ENCODE results near the gene PTX3.

PTX3 gene

GRCh38 chr3:157436583-157437291 is at the start of gene PTX3:
TSS of gene PTX3 (plus strand) at chr3:157436850. CDS start at chr3:157436934, 84 bp downstream.
- H2AFZ ChIP-seq (ENCODE audit: low read length) = no peak within 1 kb of the TSS
- H3K4me1 ChIP-seq (ENCODE audit: insufficient read depth, low read length, severe bottlenecking) = no peaks in the 10 kb centered on the region
- no peak within 1 kb of the TSS for H3K9ac ChIP-seq (ENCODE audit: low read length)
- no peaks in the 10 kb centered on the region for H3K36me3 ChIP-seq (ENCODE audit: insufficient read depth, low read length)
- no peak within 1 kb of the TSS for H3K4me3 ChIP-seq (ENCODE audit: low read depth, low read length, poor library complexity, severe bottlenecking)
- no peak for TF ChIP-seq EZH2 (IDR thresholded peaks at IDR 0.05; ENCODE audit: borderline replicate concordance, low read length)
- no peak for TF ChIP-seq CTCF (IDR thresholded peaks at IDR 0.05; ENCODE audit: low read length)
- no peaks in the 10 kb centered on the region for H3F3A ChIP-seq (ENCODE audit: insufficient read depth, low read length)
- H3K4me2 ChIP-seq (ENCODE audit: low read length) = no peak within 1 kb of the TSS
- H3K27ac ChIP-seq (ENCODE audit: low read depth, low read length, poor library complexity, severe bottlenecking) = no peak within 1 kb of the TSS
- H3K27me3 ChIP-seq (ENCODE audit: insufficient read depth, low read length) = no peaks in the 10 kb centered on the region
- H3K79me2 ChIP-seq (ENCODE audit: insufficient read depth, low read length) = no peaks in the 10 kb centered on the region
- no peaks in the 10 kb centered on the region for H3K9me3 ChIP-seq (ENCODE audit: low read length)
- no peaks in the 10 kb centered on the region for H3K9me2 ChIP-seq (ENCODE audit: low read depth, low read length)
- H4K20me1 ChIP-seq (ENCODE audit: insufficient read depth, low read length) = no peaks in the 10 kb centered on the region

- no peaks in the 10 kb centered on the region for H3K9me2 ChIP-seq (ENCODE audit: low read depth, low read length)
- no peaks in the 10 kb centered on the region for H4K20me1 ChIP-seq (ENCODE audit: insufficient read depth, low read length)
- H3K4me1 ChIP-seq (ENCODE audit: insufficient read depth, low read length, severe bottlenecking) = no peaks in the 10 kb centered on the region
- H3K4me3 ChIP-seq (ENCODE audit: low read depth, low read length, poor library complexity, severe bottlenecking) = no peak overlapping the region
- H3K9ac ChIP-seq (ENCODE audit: low read length) = no peak overlapping the region
- no peak overlapping the region for H3K4me2 ChIP-seq (ENCODE audit: low read length)
- H3K27ac ChIP-seq (ENCODE audit: low read depth, low read length, poor library complexity, severe bottlenecking) = no peak overlapping the region
- H3K36me3 ChIP-seq (ENCODE audit: insufficient read depth, low read length) = no peaks in the 10 kb centered on the region
- no peaks in the 10 kb centered on the region for H3K27me3 ChIP-seq (ENCODE audit: insufficient read depth, low read length)
- no peaks in the 10 kb centered on the region for H3K9me3 ChIP-seq (ENCODE audit: low read length)
- TF ChIP-seq CTCF (IDR thresholded peaks at IDR 0.05; ENCODE audit: low read length) = no peak
- no peak for TF ChIP-seq EZH2 (IDR thresholded peaks at IDR 0.05; ENCODE audit: borderline replicate concordance, low read length)
- no peak overlapping the region for H2AFZ ChIP-seq (ENCODE audit: low read length)
- no peaks in the 10 kb centered on the region for H3K79me2 ChIP-seq (ENCODE audit: insufficient read depth, low read length)
- H3F3A ChIP-seq (ENCODE audit: insufficient read depth, low read length) = no peaks in the 10 kb centered on the region
Measured at GRCh38 chr3:157387708-157388435, 48.8 kb upstream of the PTX3 start.

- no peaks in the 10 kb centered on the region for H4K20me1 ChIP-seq (ENCODE audit: insufficient read depth, low read length)
- no peaks in the 10 kb centered on the region for H3F3A ChIP-seq (ENCODE audit: insufficient read depth, low read length)
- H2AFZ ChIP-seq (ENCODE audit: low read length) = no peak overlapping the region
- H3K4me3 ChIP-seq (ENCODE audit: low read depth, low read length, poor library complexity, severe bottlenecking) = no peak overlapping the region
- no peaks in the 10 kb centered on the region for H3K9me3 ChIP-seq (ENCODE audit: low read length)
- no peaks in the 10 kb centered on the region for H3K4me1 ChIP-seq (ENCODE audit: insufficient read depth, low read length, severe bottlenecking)
- no peak overlapping the region for H3K9ac ChIP-seq (ENCODE audit: low read length)
- no peaks in the 10 kb centered on the region for H3K27me3 ChIP-seq (ENCODE audit: insufficient read depth, low read length)
- no peak overlapping the region for H3K27ac ChIP-seq (ENCODE audit: low read depth, low read length, poor library complexity, severe bottlenecking)
- H3K36me3 ChIP-seq (ENCODE audit: insufficient read depth, low read length) = no peaks in the 10 kb centered on the region
- TF ChIP-seq EZH2 (IDR thresholded peaks at IDR 0.05; ENCODE audit: borderline replicate concordance, low read length) = no peak
- TF ChIP-seq CTCF (IDR thresholded peaks at IDR 0.05; ENCODE audit: low read length) = no peak
- H3K9me2 ChIP-seq (ENCODE audit: low read depth, low read length) = no peaks in the 10 kb centered on the region
- H3K79me2 ChIP-seq (ENCODE audit: insufficient read depth, low read length) = no peaks in the 10 kb centered on the region
- no peak overlapping the region for H3K4me2 ChIP-seq (ENCODE audit: low read length)
Measured at GRCh38 chr3:157388976-157389375, 47.7 kb upstream of the PTX3 start.

Measured in OCI-LY1 (cell line).